GM20000 (cell line): Measurements from ENCODE around the gene ASS1.

Source experiments
- DNase-seq: peaks from one replicate; pipeline ENCODE4 v3.0.0; 2012; ENCODE audit warnings: low spot score
- TF ChIP-seq, protein P1 (sequence below): IDR thresholded peaks from 2 replicates; pipeline ENCODE4 v1.5.1; 2012; ENCODE audit warnings: mild to moderate bottlenecking, control low read depth; ENCODE audit errors: extremely low read depth, missing control alignments

The ASS1 gene

DNA sequence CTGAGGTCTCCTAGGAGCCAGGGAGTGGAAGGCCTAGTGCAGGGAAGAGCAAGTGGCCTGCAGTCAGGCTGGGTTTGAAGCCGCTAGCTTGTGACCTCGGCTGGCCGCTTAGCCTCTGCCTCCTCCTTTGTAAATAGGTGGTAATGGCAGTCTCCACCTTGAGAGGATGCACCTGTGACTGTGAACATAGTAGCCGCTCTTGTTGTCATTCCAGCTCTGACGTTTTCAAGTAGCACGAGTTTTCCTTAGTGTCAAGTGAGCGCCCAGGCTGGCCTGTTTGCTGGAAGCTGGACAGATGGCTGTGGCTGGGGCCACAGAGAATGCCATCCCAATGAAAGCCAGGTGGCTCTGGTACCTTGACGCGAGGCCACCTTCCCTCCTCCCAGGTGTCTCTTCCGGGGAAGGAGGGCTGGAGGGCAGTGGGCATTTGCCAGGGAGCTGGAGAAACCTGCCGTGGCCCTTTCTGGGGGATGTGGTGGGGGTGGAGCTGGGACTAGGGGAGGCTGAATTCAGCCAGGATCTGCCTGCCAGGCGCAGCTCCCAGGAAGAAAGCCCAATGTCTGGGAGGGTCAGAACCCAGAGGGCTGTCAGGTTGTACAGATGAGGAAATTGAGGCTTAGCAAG is 2.5 kb downstream of the ASS1 start:
- DNase-seq = no peak
- TF ChIP-seq, protein P1, sequence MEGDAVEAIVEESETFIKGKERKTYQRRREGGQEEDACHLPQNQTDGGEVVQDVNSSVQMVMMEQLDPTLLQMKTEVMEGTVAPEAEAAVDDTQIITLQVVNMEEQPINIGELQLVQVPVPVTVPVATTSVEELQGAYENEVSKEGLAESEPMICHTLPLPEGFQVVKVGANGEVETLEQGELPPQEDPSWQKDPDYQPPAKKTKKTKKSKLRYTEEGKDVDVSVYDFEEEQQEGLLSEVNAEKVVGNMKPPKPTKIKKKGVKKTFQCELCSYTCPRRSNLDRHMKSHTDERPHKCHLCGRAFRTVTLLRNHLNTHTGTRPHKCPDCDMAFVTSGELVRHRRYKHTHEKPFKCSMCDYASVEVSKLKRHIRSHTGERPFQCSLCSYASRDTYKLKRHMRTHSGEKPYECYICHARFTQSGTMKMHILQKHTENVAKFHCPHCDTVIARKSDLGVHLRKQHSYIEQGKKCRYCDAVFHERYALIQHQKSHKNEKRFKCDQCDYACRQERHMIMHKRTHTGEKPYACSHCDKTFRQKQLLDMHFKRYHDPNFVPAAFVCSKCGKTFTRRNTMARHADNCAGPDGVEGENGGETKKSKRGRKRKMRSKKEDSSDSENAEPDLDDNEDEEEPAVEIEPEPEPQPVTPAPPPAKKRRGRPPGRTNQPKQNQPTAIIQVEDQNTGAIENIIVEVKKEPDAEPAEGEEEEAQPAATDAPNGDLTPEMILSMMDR = no peak

DNA sequence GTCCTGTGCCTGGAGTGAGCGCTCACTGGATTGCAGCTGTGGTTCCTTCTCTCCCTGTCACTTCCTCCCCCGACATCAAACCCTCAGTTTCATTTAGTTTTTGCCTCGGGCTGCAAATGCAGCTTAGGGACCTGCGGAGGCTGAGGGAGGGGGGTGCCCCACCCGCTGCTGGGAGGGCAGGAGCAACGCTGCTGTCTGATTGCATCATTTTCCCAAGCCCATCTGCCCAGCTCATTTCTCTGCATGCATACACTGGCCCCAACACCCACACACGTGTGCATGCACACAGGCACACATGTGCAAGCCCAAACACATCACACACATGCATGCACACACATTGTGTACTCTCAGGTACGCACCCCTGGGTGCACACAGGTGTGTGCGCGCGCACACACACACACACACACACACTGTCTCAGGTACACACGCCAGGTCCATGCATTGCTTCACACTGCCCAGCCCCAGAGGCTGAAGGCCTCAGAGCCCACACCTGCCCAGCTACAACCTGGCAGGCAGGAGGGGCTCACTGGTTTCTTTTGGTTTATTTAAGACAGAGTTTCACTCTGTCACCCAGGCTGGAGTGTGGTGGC is 3.4 kb downstream of the ASS1 start:
- no peak for DNase-seq
- TF ChIP-seq, protein P1 = no peak

DNA sequence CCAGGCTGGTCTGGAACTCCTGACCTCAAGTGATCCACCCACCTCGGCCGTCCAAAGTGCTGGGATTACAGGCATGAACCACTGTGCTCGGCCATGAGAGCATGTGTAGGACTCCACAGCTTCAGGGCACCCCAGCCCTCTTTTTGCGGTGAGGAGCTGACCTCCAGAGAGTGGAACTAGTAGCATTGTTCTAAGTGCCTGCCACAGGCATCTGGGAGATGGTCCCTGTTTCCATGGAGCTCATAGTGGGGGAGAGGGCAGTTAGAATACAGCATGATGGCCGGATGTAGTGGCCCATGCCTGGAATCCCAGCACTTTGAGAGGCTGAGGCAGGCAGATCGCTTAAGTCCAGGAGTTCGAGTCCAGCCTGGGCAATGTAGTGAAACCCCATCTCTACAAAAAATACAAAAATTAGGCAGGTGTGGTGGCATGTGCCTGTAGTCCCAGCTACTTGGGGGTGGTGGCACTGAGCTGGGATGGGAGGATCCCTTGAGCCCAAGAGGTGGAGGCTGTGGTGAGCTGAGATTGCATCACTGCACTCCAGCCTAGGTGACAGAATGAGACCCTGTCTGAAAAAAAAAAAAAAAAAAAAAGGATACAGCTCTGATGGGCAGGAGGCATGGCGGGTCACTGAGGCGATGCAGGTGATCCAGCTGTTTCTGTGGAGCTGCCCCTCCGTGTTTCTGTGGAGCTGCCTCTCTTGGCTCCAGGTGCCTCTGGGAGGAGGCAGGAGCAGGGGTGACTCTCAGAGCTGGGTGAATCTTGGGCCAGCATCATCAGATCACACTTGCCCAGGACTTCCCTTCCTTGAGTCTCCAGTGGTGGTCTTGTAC is 4.2 kb downstream of the ASS1 start:
- DNase-seq = no peak
- TF ChIP-seq, protein P1 = no peak

DNA sequence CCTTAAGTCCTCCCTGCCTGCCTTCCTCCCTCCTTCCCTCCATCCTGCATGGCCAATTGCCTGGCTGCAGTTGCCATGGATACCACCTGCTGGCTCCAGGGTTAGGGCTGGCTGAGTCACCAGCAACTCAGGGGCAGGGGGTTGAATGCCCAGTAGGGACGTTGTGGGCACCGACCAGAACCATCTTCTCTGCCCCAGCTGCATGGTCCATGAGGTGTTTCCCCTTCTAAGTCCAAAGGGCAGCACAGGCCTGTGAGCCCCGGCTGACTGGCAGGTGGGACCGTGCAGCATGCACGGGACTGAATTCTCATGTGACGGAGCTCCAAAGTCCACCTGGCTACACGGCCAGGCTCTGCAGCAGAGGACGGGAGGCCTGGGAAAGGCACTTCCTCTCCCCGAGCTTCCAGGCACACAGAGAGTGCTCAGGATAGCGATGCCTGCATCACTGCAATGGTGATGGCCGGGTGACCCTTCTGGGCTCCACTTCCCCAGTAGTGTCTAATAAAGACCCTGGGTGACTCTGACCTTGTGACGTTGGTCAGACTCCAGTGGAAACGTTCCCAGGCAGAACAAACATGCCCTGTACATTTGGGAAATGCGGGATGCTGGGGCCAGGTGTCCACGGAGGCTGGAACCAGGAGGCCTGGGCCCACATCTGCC is 5.7 kb downstream of the ASS1 start:
- DNase-seq = no peak
- TF ChIP-seq, protein P1 = no peak

DNA sequence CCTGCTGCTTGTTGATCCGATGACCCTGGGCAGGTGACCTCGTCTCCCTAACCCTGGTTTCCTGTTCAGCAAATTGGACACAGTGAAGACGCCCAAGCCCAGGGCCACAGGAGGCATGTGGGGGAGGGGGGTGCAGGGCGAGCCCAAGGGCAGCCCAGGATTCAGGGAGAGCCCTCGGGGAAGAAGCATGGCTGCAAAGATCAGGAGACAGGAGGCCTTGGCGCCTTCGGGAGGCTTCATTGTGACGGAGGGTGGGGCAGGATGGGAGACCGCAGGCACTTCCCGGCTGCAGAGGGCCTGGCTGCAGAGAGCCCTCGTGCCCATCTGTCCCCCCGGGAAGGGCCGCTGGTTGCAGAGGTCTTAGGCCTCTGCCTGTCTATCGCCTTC is 6.2 kb downstream of the ASS1 start:
- TF ChIP-seq, protein P1 = no peak
- DNase-seq = no peak

DNA sequence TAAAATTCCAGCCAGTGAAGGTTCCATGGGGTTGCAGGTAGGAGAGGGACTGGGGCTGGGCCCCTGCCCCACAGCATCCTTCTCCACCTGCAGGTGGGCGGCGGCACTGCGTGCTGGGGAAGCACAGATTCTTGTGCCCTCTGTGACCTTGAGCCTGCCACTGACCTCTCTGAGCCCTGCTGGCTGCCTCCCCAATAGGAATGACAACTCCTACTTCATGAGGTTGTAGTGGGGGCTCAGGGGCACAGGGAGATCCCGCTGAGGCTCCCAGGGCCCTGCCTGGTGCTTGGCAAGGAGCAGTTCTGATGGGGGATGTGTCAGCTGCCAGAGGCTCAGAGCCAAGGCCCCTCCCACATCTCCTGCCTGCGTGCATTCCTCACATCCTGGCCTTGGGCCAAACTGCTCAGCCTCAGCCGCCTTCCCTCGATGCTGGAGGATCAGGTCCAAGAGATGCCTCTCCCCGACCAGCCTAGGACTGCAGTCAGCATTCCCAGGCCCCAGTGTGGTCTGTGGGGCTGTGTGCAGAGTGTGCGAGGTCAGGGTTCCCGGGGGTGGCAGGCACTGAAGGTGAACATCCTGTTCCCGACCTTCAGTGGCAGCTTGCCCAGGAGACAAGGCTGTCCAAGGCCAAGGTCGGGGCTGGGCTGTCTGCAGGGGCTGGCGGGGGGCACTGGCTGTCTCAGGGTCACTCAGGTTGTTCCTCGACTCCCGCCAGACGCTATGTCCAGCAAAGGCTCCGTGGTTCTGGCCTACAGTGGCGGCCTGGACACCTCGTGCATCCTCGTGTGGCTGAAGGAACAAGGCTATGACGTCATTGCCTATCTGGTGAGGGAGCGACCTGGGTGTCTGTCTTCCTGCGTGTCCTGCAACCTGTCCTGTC is 7.0 kb downstream of the ASS1 start:
- TF ChIP-seq, protein P1 = no peak
- no peak for DNase-seq
